PFSK-1 (cell line): ENCODE results near the gene KDM4B.

ENCODE experiments used
- FOXP2 ChIP-seq: optimal IDR thresholded peaks from 2 replicates; pipeline ENCODE3; 2011; ENCODE audit warnings: borderline replicate concordance, control low read depth, inconsistent platforms; ENCODE audit not compliant: insufficient read depth; ENCODE audit errors: extremely low read length, extremely low read depth
- POLR2AphosphoS5 ChIP-seq: IDR thresholded peaks from 2 replicates; pipeline ENCODE4 v1.6.1; 2012; ENCODE audit warnings: low read depth, mild to moderate bottlenecking, control low read depth, low read length, moderate library complexity
- REST ChIP-seq, 2 experiments: IDR thresholded peaks; 2 replicates each; pipeline versions ENCODE4 v1.6.1 to v1.8.0; 2011 to 2012; ENCODE audit warnings: low read depth in 2 of 2, low read length in 2 of 2, control low read depth in 1 of 2, inconsistent platforms in 1 of 2, mild to moderate bottlenecking in 1 of 2, moderate library complexity in 1 of 2; ENCODE audit not compliant: insufficient read depth in 1 of 2
- SIN3A ChIP-seq: IDR thresholded peaks from 2 replicates; pipeline ENCODE4 v1.6.1; 2012; ENCODE audit warnings: mild to moderate bottlenecking, low read length, moderate library complexity, borderline replicate concordance; ENCODE audit not compliant: insufficient read depth
- TAF1 ChIP-seq: IDR thresholded peaks from 2 replicates; pipeline ENCODE4 v1.6.1; 2012; ENCODE audit warnings: low read length, control low read depth, borderline replicate concordance; ENCODE audit not compliant: insufficient read depth

- TF ChIP-seq TAF1: no peak
- TF ChIP-seq POLR2AphosphoS5: no peak
- TF ChIP-seq SIN3A: no peak
- TF ChIP-seq FOXP2: no peak
- no peak for TF ChIP-seq REST (IDR thresholded peaks at IDR 0.05; ENCODE audit: insufficient read depth in 1 of 2, low read depth in 2 of 2, low read length in 2 of 2)
Observed at GRCh38 chr19:4991538-4991937, 22.6 kb downstream of the KDM4B start.
